HG03139 (cell line): ENCODE measurements around the gene PIGW.

Experiments
- ATAC-seq: cut with Tn5 transposase; IDR thresholded peaks from one replicate; pipeline ENCODE4 v1.9.1; 2021; ENCODE audit not compliant: unreplicated experiment

PIGW gene

GRCh38 chr17:36545465-36546417 is 11.0 kb downstream of the PIGW start:
- ATAC-seq: peak; percentile 60

GRCh38 chr17:36546418-36547093 is 11.8 kb downstream of the PIGW start:
- no peak for ATAC-seq

- ATAC-seq: no peak
Observed at GRCh38 chr17:36547776-36548175, 13.0 kb downstream of the PIGW start.

GRCh38 chr17:36550491-36551417 is 16.0 kb downstream of the PIGW start:
- no peak for ATAC-seq

- no peak for ATAC-seq
Observed at GRCh38 chr17:36553459-36553858, 18.7 kb downstream of the PIGW start.

DNA sequence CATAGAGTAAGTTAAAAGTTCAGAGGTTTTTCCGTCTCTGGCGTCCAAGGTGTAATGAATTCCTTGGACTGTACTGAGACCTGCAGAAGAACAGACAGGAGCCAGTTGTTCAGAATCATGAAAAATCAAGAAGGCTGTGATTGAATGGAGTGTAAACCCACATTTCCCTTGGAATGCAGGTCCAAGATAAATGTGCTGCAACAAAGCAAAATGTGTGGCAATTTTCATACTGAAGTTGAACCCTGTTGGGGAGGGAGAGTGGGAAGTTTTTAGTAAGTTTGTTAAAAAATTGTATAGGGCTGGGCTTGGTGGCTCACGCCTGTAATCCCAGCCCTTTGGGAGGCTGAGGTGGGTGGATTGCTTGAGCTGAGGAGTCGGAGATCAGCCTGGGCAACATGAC is 31.3 kb downstream of the PIGW start:
- no peak for ATAC-seq

DNA sequence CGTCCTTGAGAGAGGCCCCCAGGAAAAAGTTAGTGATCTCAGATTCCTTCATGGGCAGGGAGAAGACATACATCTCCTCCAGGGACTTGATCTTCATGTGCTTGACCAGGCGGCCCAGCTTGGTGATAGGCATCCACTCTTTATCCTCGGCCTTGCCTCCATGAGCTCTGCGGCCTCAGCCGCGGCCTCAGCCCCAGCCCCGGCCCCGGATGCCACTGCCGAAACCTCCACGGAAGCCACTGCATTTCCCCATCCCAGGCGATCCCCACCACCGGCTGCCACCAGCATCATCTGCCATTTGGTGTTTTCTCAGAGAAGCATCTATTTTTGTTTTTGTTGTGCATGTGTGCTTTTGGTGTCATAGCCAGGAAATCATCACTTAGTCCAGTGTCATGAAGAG is 40.2 kb downstream of the PIGW start:
- no peak for ATAC-seq

GRCh38 chr17:36576793-36577192 is 42.0 kb downstream of the PIGW start:
- no peak for ATAC-seq

DNA sequence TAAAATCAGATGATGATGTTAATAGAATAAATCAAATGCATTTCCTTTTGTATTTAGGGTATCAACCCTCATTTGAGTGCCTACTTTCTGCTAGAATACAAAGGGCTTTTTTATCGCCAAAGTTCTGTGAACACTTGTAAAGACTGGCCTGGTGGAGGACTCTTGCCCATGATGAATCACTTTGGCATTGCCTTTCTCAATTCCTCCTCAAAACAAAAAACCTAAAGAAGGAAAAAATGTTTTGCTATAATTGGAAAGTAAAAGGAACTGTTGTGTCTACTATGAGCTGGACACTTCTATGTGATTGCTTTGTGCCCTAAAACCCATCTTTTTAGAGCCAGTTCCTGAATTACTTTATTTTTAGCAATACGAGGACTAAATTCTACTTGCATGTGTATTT is 43.9 kb downstream of the PIGW start:
- ATAC-seq: no peak

GRCh38 chr17:36583787-36584186 is 49.0 kb downstream of the PIGW start:
- ATAC-seq: no peak

- no peak for ATAC-seq
Observed at GRCh38 chr17:36586138-36586537, 51.4 kb downstream of the PIGW start.
